Activated CD8-positive, alpha-beta T cell treated with anti-CD3 and anti-CD28 coated beads for 36 hours (primary cell): ENCODE data around the gene BCL11B. TPM values are rescaled to one million over a fixed set of nuclear protein-coding genes. Genes with fewer than 3 reads are reported as not detected.

Experiments used
- ATAC-seq: fragments of 200-7000 bp; cut with Tn5 transposase; one replicate; pipeline ENCODE4 v1.10.0; 2021; ENCODE audit warnings: mild to moderate bottlenecking, moderate library complexity
- CTCF ChIA-PET: fragments of 350-600 bp; sonication (Branson Sonifier 250); formaldehyde crosslinking; loops from one replicate; lab custom pipeline; 2021; ENCODE audit warnings: antibody characterized with exemption; lab: Charles Lee
- POLR2A ChIA-PET: fragments of 350-600 bp; sonication (Branson Sonifier 250); formaldehyde crosslinking; loops from one replicate; lab custom pipeline; 2021; ENCODE audit warnings: antibody characterized with exemption; lab: Charles Lee
- DNase-seq: peaks from one replicate; pipeline ENCODE4 v3.0.0-alpha.2; 2020
- H3K27ac Mint-ChIP-seq: one replicate; pipeline ENCODE4 v1.8.0; 2021; ENCODE audit warnings: mild to moderate bottlenecking, mixed read lengths
- H3K27me3 Mint-ChIP-seq: one replicate; pipeline ENCODE4 v1.8.0; 2021; ENCODE audit warnings: mixed read lengths
- H3K36me3 Mint-ChIP-seq: one replicate; pipeline ENCODE4 v1.8.0; 2021; ENCODE audit warnings: low read depth, mixed read lengths
- H3K4me1 Mint-ChIP-seq: one replicate; pipeline ENCODE4 v1.8.0; 2021; ENCODE audit warnings: low read depth, mixed read lengths
- H3K4me3 Mint-ChIP-seq: one replicate; pipeline ENCODE4 v1.8.0; 2021; ENCODE audit warnings: mild to moderate bottlenecking, moderate library complexity, mixed read lengths
- H3K9me3 Mint-ChIP-seq: one replicate; pipeline ENCODE4 v1.8.0; 2021; ENCODE audit warnings: mixed read lengths
- intact Hi-C: fragments of 100-400 bp; cut with micrococcal nuclease; formaldehyde crosslinking; loops from one replicate; pipeline ENCODE4 v1.10.0; 2022
- total RNA-seq, 2 experiments: library from RNA; stranded (reverse); gene quantifications; one replicate each; pipeline ENCODE4 v1.2.3, GENCODE V29; 2021
- TF ChIP-seq, protein P1 (sequence below): fragments of 200-600 bp; IDR thresholded peaks from one replicate; pipeline ENCODE4 v1.8.0; 2022; ENCODE audit warnings: antibody characterized with exemption, mild to moderate bottlenecking

The BCL11B gene
- total RNA-seq, 2 experiments from 2014 or later = 48.5 to 53.0 TPM

DNA sequence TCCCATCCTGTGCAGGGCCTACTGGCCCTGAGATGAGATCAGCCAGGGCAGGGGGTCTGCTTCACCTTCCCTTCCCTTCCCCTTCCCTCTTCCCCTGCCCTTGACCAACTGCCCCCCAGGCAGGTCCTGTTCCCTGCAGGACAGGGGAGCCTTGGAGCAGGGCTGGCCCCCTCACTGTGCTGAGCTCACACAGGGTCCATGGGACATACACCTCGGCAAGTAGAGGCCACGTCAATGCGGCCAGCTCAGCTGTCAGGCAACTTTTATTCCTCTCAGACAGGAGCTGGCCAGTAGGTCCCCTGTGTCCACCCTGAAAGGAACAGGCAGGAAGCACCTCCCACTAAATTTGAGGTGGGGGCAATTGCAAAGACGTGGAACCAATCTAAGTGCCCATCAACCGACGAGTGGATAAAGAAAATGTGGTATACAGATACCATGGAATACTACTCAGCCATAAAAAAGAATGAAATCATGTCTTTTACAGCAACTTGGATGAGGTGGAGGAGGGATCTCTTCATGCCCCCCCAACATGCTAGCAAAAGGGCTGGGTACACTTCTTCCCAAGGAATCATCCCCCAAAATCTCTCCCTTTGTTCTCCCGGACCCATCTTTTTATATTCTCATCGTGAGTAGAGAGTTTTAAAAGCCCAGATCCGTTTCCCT is 148.7 kb downstream of the BCL11B start:
- intact Hi-C loops = no loop called here
- ATAC-seq (no peak), DNase-seq (no peak)
- no peaks in the 10 kb centered on the region for H3K36me3 Mint-ChIP-seq
- ChIA-PET CTCF (no interaction called here), POLR2A (no interaction called here)
- TF ChIP-seq, protein P1, sequence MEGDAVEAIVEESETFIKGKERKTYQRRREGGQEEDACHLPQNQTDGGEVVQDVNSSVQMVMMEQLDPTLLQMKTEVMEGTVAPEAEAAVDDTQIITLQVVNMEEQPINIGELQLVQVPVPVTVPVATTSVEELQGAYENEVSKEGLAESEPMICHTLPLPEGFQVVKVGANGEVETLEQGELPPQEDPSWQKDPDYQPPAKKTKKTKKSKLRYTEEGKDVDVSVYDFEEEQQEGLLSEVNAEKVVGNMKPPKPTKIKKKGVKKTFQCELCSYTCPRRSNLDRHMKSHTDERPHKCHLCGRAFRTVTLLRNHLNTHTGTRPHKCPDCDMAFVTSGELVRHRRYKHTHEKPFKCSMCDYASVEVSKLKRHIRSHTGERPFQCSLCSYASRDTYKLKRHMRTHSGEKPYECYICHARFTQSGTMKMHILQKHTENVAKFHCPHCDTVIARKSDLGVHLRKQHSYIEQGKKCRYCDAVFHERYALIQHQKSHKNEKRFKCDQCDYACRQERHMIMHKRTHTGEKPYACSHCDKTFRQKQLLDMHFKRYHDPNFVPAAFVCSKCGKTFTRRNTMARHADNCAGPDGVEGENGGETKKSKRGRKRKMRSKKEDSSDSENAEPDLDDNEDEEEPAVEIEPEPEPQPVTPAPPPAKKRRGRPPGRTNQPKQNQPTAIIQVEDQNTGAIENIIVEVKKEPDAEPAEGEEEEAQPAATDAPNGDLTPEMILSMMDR = no peak
- no peak overlapping the region for H3K4me3 Mint-ChIP-seq
- no peaks in the 10 kb centered on the region for H3K9me3 Mint-ChIP-seq
- peaks cover 1% of the 10 kb centered on the region for H3K27me3 Mint-ChIP-seq
- H3K27ac Mint-ChIP-seq = no peak overlapping the region
- peaks cover 6% of the 10 kb centered on the region for H3K4me1 Mint-ChIP-seq

DNA sequence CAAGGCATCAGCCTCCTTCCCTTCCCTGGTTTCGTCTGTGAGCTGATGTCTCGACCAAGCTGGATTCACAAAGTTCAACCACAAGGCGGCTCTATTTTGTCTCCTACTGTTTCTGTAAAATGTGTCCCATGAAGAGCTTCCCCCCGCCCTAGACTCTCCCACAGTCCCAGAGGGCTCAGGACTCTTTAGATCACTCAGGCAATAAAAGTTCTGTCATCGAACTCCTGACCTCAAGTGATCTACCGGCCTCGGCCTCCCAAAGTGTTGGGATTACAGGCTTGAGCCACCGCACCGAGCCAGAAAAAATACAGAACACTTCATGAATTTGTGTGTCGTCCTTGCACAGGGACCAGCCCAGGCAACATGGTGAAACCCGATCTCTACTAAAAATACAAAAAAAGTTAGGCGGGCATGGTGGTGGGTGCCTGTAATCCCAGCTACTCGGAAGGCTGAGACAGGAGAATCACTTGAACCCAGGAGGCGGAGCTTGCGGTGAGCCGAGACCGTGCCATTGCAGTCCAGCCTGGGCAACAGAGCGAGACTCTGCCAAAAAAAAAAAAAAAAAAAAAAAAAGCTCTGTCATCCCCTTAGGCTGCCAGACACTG is 149.4 kb downstream of the BCL11B start:
- DNase-seq (no peak), ATAC-seq (no peak)
- H3K27ac Mint-ChIP-seq = no peak overlapping the region
- H3K36me3 Mint-ChIP-seq = no peaks in the 10 kb centered on the region
- H3K4me1 Mint-ChIP-seq = peaks cover 7% of the 10 kb centered on the region
- intact Hi-C loops = no loop called here
- H3K27me3 Mint-ChIP-seq = peaks cover 1% of the 10 kb centered on the region
- ChIA-PET POLR2A (no interaction called here), CTCF (interaction anchor here (0.6 kb wide), 1 partner anchor 1261 kb away, joined by 4 read pairs; no protein-coding TSS in a partner anchor)
- H3K9me3 Mint-ChIP-seq = no peaks in the 10 kb centered on the region
- TF ChIP-seq, protein P1 = no peak
- no peak overlapping the region for H3K4me3 Mint-ChIP-seq

DNA sequence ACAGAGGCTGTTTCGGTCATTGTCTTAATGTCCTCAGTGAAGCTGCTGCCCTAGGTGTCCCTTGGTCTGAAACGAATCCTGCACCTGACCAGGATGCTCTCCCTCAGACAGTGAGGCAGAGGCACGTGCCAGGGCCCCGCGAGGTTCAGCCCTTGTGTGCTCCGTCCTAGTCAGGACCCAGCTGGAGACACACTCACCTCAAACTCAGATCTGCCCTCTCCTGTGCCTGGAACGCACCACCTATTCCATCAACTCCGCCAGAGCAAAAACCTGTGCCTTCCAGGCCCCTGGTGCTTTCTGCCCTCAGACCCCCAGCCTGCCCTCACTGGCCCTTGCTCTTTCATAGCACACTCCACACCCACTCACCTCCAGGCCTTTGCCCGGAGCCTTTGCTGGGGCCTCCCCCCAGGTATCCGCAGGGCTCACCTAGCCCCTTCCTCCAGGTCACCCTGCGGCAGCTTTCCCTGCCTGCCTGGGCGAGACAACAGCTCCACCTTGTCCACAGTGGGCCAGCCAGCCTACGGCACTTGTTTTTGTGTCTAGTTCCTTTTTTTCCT is 150.6 kb downstream of the BCL11B start:
- ChIA-PET CTCF (no interaction called here), POLR2A (no interaction called here)
- Mint-ChIP-seq H3K36me3 (no peaks in the 10 kb centered on the region), H3K4me1 (peaks cover 7% of the 10 kb centered on the region), H3K9me3 (no peaks in the 10 kb centered on the region), H3K27me3 (peaks cover 1% of the 10 kb centered on the region), H3K27ac (no peak overlapping the region), H3K4me3 (no peak overlapping the region)
- intact Hi-C loops = no loop called here
- ATAC-seq (no peak), DNase-seq (no peak)
- TF ChIP-seq, protein P1 = no peak

DNA sequence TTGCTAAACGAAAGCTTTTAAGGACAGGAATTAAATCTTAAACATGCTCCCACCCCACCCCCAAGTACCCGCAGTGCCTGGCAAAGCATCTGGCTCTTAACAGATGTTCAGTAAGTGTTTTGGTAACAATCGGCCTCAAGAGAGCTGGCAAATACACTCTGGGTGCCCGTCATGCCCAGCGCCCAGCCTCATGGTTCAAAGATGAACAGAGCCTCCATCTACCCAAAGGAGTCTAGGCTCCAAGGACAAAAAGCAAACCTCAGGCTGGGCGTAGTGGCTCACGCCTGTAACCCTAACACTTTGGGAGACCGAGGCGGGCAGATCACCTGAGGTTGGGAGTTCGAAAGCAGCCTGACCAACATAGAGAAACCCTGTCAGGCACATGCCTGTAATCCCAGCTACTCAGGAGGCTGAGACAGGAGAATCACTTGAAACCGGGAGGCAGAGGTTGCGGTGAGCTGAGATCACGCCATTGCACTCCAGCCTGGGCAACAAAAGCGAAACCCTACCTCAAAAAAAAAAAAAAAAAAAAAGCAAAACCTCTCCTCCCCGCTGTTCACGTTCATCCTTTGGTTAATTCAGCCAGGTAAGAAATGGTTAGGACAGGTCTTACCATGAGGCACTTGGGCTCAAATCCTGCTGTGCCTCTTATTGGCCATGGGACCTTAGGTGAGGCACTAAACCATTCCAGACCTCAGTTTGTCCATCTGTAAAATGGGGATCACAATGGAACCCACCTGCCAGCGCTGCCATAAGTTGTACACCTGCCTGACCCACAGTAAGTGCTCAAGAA is 151.3 kb downstream of the BCL11B start:
- ATAC-seq = no peak
- Mint-ChIP-seq H3K9me3 (no peaks in the 10 kb centered on the region), H3K27ac (no peak overlapping the region), H3K4me1 (peaks cover 7% of the 10 kb centered on the region), H3K4me3 (no peak overlapping the region), H3K36me3 (no peaks in the 10 kb centered on the region), H3K27me3 (peaks cover 1% of the 10 kb centered on the region)
- POLR2A ChIA-PET = no interaction called here
- intact Hi-C loops = no loop called here
- TF ChIP-seq, protein P1 = no peak
- DNase-seq = no peak
- CTCF ChIA-PET = no interaction called here
